H9 (cell line): ENCODE results near the gene PPP3CA. TPM values are rescaled to one million over a fixed set of nuclear protein-coding genes. Genes with fewer than 3 reads are reported as not detected.

Experiments used
- DNase-seq: peaks from one replicate; pipeline ENCODE4 v3.0.0-alpha.2; 2017
- H2AFZ ChIP-seq: one replicate; pipeline ENCODE4 v1.6.1; 2013; ENCODE audit warnings: mild to moderate bottlenecking, low read length, control low read depth, moderate library complexity
- H2AK5ac ChIP-seq: 2 replicates; pipeline ENCODE4 v1.6.1; 2013; ENCODE audit warnings: low read length, control low read depth, mixed read lengths; ENCODE audit not compliant: insufficient read length
- H2BK120ac ChIP-seq: one replicate; pipeline ENCODE4 v1.6.1; 2013; ENCODE audit warnings: low read depth, mild to moderate bottlenecking, low read length, control low read depth, inconsistent platforms; ENCODE audit not compliant: poor library complexity, severe bottlenecking
- H2BK12ac ChIP-seq: 2 replicates; pipeline ENCODE4 v1.6.1; 2013; ENCODE audit warnings: low read length, control low read depth, mixed read lengths, low read depth; ENCODE audit not compliant: insufficient read length
- H2BK15ac ChIP-seq: 2 replicates; pipeline ENCODE4 v1.6.1; 2013; ENCODE audit warnings: low read depth, low read length, control low read depth
- H2BK20ac ChIP-seq: one replicate; pipeline ENCODE4 v1.6.1; 2013; ENCODE audit warnings: low read depth, mild to moderate bottlenecking, low read length, control low read depth, inconsistent platforms; ENCODE audit not compliant: poor library complexity, severe bottlenecking
- H2BK5ac ChIP-seq: 2 replicates; pipeline ENCODE4 v1.6.1; 2013; ENCODE audit warnings: low read length, control low read depth, mixed read lengths; ENCODE audit not compliant: insufficient read length
- H3K14ac ChIP-seq: 2 replicates; pipeline ENCODE4 v1.6.1; 2013; ENCODE audit warnings: low read length, control low read depth; ENCODE audit not compliant: insufficient read depth
- H3K18ac ChIP-seq: 2 replicates; pipeline ENCODE4 v1.6.1; 2013; ENCODE audit warnings: low read depth, mild to moderate bottlenecking, mixed read lengths, low read length, control low read depth; ENCODE audit not compliant: insufficient read length
- H3K23ac ChIP-seq: 2 replicates; pipeline ENCODE4 v1.6.1; 2013; ENCODE audit warnings: low read length, control low read depth, mixed read lengths, low read depth; ENCODE audit not compliant: insufficient read length
- H3K23me2 ChIP-seq: 2 replicates; pipeline ENCODE4 v1.6.1; 2013; ENCODE audit warnings: low read depth, mild to moderate bottlenecking, mixed read lengths, low read length, control low read depth; ENCODE audit not compliant: insufficient read length, poor library complexity, severe bottlenecking
- H3K27ac ChIP-seq: 2 replicates; pipeline ENCODE4 v1.5.1; 2013; ENCODE audit warnings: low read length, control low read depth, mixed read lengths, low read depth; ENCODE audit not compliant: insufficient read length
- H3K27me3 ChIP-seq: 2 replicates; pipeline ENCODE4 v1.6.1; 2013; ENCODE audit warnings: low read length, control low read depth, inconsistent platforms; ENCODE audit not compliant: insufficient read depth
- H3K4ac ChIP-seq: 2 replicates; pipeline ENCODE4 v1.6.1; 2013; ENCODE audit warnings: low read depth, mild to moderate bottlenecking, control low read depth, inconsistent platforms, low read length, moderate library complexity
- H3K4me1 ChIP-seq: 2 replicates; pipeline ENCODE4 v1.6.1; 2013; ENCODE audit warnings: low read length, control low read depth, inconsistent platforms; ENCODE audit not compliant: insufficient read depth
- H3K4me2 ChIP-seq: 2 replicates; pipeline ENCODE4 v1.6.1; 2013; ENCODE audit warnings: low read length, control low read depth, mixed read lengths; ENCODE audit not compliant: insufficient read length, insufficient read depth
- H3K56ac ChIP-seq: 2 replicates; pipeline ENCODE4 v1.6.1; 2013; ENCODE audit warnings: low read depth, mild to moderate bottlenecking, mixed read lengths, low read length, control low read depth; ENCODE audit not compliant: insufficient read length
- H3K79me1 ChIP-seq: 2 replicates; pipeline ENCODE4 v1.6.1; 2013; ENCODE audit warnings: low read depth, mild to moderate bottlenecking, moderate library complexity, low read length, control low read depth, inconsistent platforms; ENCODE audit not compliant: insufficient read depth, poor library complexity, severe bottlenecking
- H3K79me2 ChIP-seq: 2 replicates; pipeline ENCODE4 v1.6.1; 2013; ENCODE audit warnings: low read length, control low read depth, inconsistent platforms; ENCODE audit not compliant: insufficient read depth
- H3K9ac ChIP-seq: 2 replicates; pipeline ENCODE4 v1.6.1; 2013; ENCODE audit warnings: low read length, control low read depth, mixed read lengths; ENCODE audit not compliant: insufficient read length; ENCODE audit errors: extremely low read depth
- H3K9me3 ChIP-seq: one replicate; pipeline ENCODE4 v1.6.1; 2013; ENCODE audit warnings: low read depth, low read length, inconsistent platforms; ENCODE audit not compliant: control insufficient read depth
- H3T11ph ChIP-seq: one replicate; pipeline ENCODE4 v1.6.1; 2013; ENCODE audit warnings: mild to moderate bottlenecking, low read length, control low read depth, inconsistent platforms
- H4K20me1 ChIP-seq: one replicate; pipeline ENCODE4 v1.6.1; 2013; ENCODE audit not compliant: control insufficient read depth, insufficient read length, insufficient read depth
- H4K5ac ChIP-seq: 2 replicates; pipeline ENCODE4 v1.6.1; 2013; ENCODE audit warnings: low read depth, mild to moderate bottlenecking, mixed read lengths, low read length, control low read depth; ENCODE audit not compliant: insufficient read length
- H4K8ac ChIP-seq: replicated peaks from 2 replicates; pipeline ENCODE4 v1.6.1; 2013; ENCODE audit warnings: low read length, control low read depth, mixed read lengths, low read depth; ENCODE audit not compliant: insufficient read length
- H4K91ac ChIP-seq: 2 replicates; pipeline ENCODE4 v1.6.1; 2013; ENCODE audit warnings: low read depth, mild to moderate bottlenecking, moderate library complexity, mixed read lengths, low read length, control low read depth; ENCODE audit not compliant: insufficient read length
- H3K27ac Mint-ChIP-seq, 3 experiments: 2 replicates in 2 of 3; 3 replicates in 1 of 3; pipeline ENCODE4 v1.8.0; 2020 to 2021; ENCODE audit warnings: mixed read lengths in 3 of 3, mild to moderate bottlenecking in 1 of 3, moderate library complexity in 1 of 3
- H3K27me3 Mint-ChIP-seq: 2 replicates; pipeline ENCODE4 v1.8.0; 2021; ENCODE audit warnings: low read depth, mild to moderate bottlenecking, moderate library complexity, mixed read lengths
- H3K36me3 Mint-ChIP-seq, 3 experiments: 2 replicates in 2 of 3; 3 replicates in 1 of 3; pipeline ENCODE4 v1.8.0; 2020 to 2021; ENCODE audit warnings: low read depth in 3 of 3, mixed read lengths in 3 of 3; ENCODE audit not compliant: insufficient read depth in 1 of 3
- H3K4me1 Mint-ChIP-seq, 2 experiments: 2 replicates each; pipeline ENCODE4 v1.8.0; 2020; ENCODE audit warnings: mixed read lengths in 2 of 2
- H3K4me3 Mint-ChIP-seq, 2 experiments: 2 replicates in 1 of 2; 3 replicates in 1 of 2; pipeline ENCODE4 v1.8.0; 2020 to 2021; ENCODE audit warnings: mild to moderate bottlenecking in 2 of 2, mixed read lengths in 2 of 2, moderate library complexity in 1 of 2
- H3K9me3 Mint-ChIP-seq, 2 experiments: 2 replicates in 1 of 2; 3 replicates in 1 of 2; pipeline ENCODE4 v1.8.0; 2020; ENCODE audit warnings: mild to moderate bottlenecking in 2 of 2, mixed read lengths in 2 of 2, moderate library complexity in 1 of 2
- CTCF ChIP-seq: fragments of 200-600 bp; sonication (generic); conservative IDR thresholded peaks from 3 replicates; pipeline ENCODE4 v1.8.0; 2021; ENCODE audit warnings: antibody characterized with exemption, mild to moderate bottlenecking
- WGBS: extraction: QIAGEN DNeasy Blood & Tissue Kit; methylation state at CpG from one replicate; pipeline ENCODE4 v1.1.7; 2013; ENCODE audit warnings: missing lambda C conversion rate, low lambda C conversion rate, mixed read lengths; ENCODE audit not compliant: insufficient read length; ENCODE audit errors: extremely low coverage; 5-methylcytosine and 5-hydroxymethylcytosine counted together
- total RNA-seq: library from RNA; stranded (reverse); gene quantifications from 2 replicates; pipeline ENCODE4 v1.2.1, GENCODE V29; 2021

The PPP3CA gene
- total RNA-seq, 1 experiment from 2014 or later, result 16.8 TPM

- no peak overlapping the region for H3K14ac ChIP-seq
- H3K27ac Mint-ChIP-seq, result peak overlapping the region; percentile 42 to 91 (median 46); a peak in 6 of 7 replicates
- no peak overlapping the region for H2AK5ac ChIP-seq
- no peak overlapping the region for H3T11ph ChIP-seq
- H3K56ac ChIP-seq, result no peak overlapping the region
- WGBS, result no CpG with 5 or more reads among the region's 3 CpGs
- no peaks in the 10 kb centered on the region for H3K79me1 ChIP-seq
- H3K9me3 ChIP-seq, result no peaks in the 10 kb centered on the region
- no peak overlapping the region for H2BK5ac ChIP-seq
- DNase-seq, result no peak
- H3K23me2 ChIP-seq, result no peaks in the 10 kb centered on the region
- H3K18ac ChIP-seq, result no peak overlapping the region
- H3K79me2 ChIP-seq, result no peaks in the 10 kb centered on the region; the same call in 1 of the 2 replicates
- H2AFZ ChIP-seq, result no peak overlapping the region
- H2BK12ac ChIP-seq, result no peak overlapping the region
- peaks cover 3% of the 10 kb centered on the region; the same call in 1 of the 2 replicates for H3K4me1 ChIP-seq
- H4K5ac ChIP-seq, result no peak overlapping the region
- no peak overlapping the region for H4K8ac ChIP-seq
- H4K20me1 ChIP-seq, result no peaks in the 10 kb centered on the region
- no peaks in the 10 kb centered on the region for H3K36me3 Mint-ChIP-seq
- H3K4ac ChIP-seq, result no peak overlapping the region
- no peaks in the 10 kb centered on the region for H3K27me3 ChIP-seq
- no peaks in the 10 kb centered on the region for H3K27me3 Mint-ChIP-seq
- H3K27ac ChIP-seq, result no peak overlapping the region
- no peak overlapping the region for H4K91ac ChIP-seq
- H3K23ac ChIP-seq, result no peak overlapping the region
- no peak overlapping the region for H3K4me3 Mint-ChIP-seq
- H3K4me1 Mint-ChIP-seq, result peaks cover 44 to 50% of the 10 kb centered on the region in 2 experiments
- no peak overlapping the region for H3K9ac ChIP-seq
- no peak overlapping the region for H2BK15ac ChIP-seq
- TF ChIP-seq CTCF, result no peak
- no peaks in the 10 kb centered on the region for H3K9me3 Mint-ChIP-seq
- no peak overlapping the region for H2BK120ac ChIP-seq
- no peak overlapping the region for H2BK20ac ChIP-seq
- H3K4me2 ChIP-seq, result no peak overlapping the region
Observed at GRCh38 chr4:101158507-101158906, 188.8 kb downstream of the PPP3CA start.
